HCT116 (cell line): ENCODE measurements around the gene OR10A6. TPM values are rescaled to one million over a fixed set of nuclear protein-coding genes. Genes with fewer than 3 reads are reported as not detected.

Source experiments
- ATAC-seq: fragments of 200-7000 bp; cut with Tn5 transposase; 2 replicates; pipeline ENCODE4 v1.9.1; 2020; ENCODE audit warnings: mild to moderate bottlenecking, moderate library complexity
- BruUV-seq: library from RNA; stranded (reverse); fragments of 400-500 nt; replicated peaks from 2 replicates; lab custom pipeline; 2021; lab: Mats Ljungman, UMichigan
- CTCF ChIA-PET: fragments of 300-600 bp; sonication (Branson Sonifier 250); formaldehyde crosslinking; loops from one replicate; lab custom pipeline; 2021; ENCODE audit warnings: antibody characterized with exemption; lab: Charles Lee
- POLR2A ChIA-PET: fragments of 300-600, 350-600 bp; sonication (Branson Sonifier 250); formaldehyde crosslinking; loops from one replicate; lab custom pipeline; 2021; ENCODE audit warnings: antibody characterized with exemption; lab: Charles Lee
- RAD21 ChIA-PET, 2 experiments: fragments of 300-600 bp; sonication (Branson Sonifier 250); formaldehyde crosslinking; loops; one replicate each; lab custom pipeline; 2023; ENCODE audit warnings: low total read pairs in 2 of 2; ENCODE audit not compliant: uncharacterized antibody in 2 of 2, unreplicated experiment in 2 of 2, low non-redundant PET in 1 of 2; lab: Charles Lee
- DNase-seq: peaks from one replicate; pipeline ENCODE4 v3.0.0-alpha.2; 2010; ENCODE audit warnings: low read depth, low spot score
- H2AFZ ChIP-seq: fragments of 200-600 bp; shearing (Covaris generic), sonication (generic); 2 replicates; pipeline ENCODE4 v1.6.1; 2017; ENCODE audit warnings: low read depth, mixed run types, mixed read lengths, antibody characterized with exemption, low read length; ENCODE audit not compliant: poor library complexity, severe bottlenecking
- H3K27ac ChIP-seq: 2 replicates; pipeline ENCODE4 v1.5.1; 2012; ENCODE audit warnings: low read depth, low read length
- H3K27me3 ChIP-seq: fragments of 200-600 bp; sonication (generic); 2 replicates; pipeline ENCODE4 v1.6.1; 2016; ENCODE audit warnings: mixed run types, low read length, mixed read lengths; ENCODE audit not compliant: insufficient read depth
- H3K36me3 ChIP-seq, 2 experiments: fragments of 200-500 bp in 1 of 2; fragments of 200-600 bp in 1 of 2; sonication (Bioruptor generic) in 1 of 2; sonication (generic) in 1 of 2; 2 replicates each; pipeline versions ENCODE4 v1.5.1 to v1.6.1; 2014 to 2016; ENCODE audit warnings: low read length in 2 of 2, inconsistent platforms in 1 of 2, mixed read lengths in 1 of 2, mixed run types in 1 of 2; ENCODE audit not compliant: insufficient read depth in 2 of 2, control insufficient read depth in 1 of 2
- H3K4me1 ChIP-seq, 2 experiments: fragments of 200-600 bp in 1 of 2; sonication (generic) in 1 of 2; 2 replicates each; pipeline versions ENCODE4 v1.5.1 to v1.6.1; 2012 to 2017; ENCODE audit warnings: low read length in 2 of 2, inconsistent platforms in 1 of 2, mild to moderate bottlenecking in 1 of 2, mixed read lengths in 1 of 2, mixed run types in 1 of 2, moderate library complexity in 1 of 2; ENCODE audit not compliant: insufficient read depth in 2 of 2, control insufficient read depth in 1 of 2
- H3K4me2 ChIP-seq: fragments of 200-600 bp; sonication (generic); 2 replicates; pipeline ENCODE4 v1.6.1; 2017; ENCODE audit warnings: mixed run types, low read length, mixed read lengths
- H3K4me3 ChIP-seq, 2 experiments: fragments of 200-600 bp in 1 of 2; sonication (generic) in 1 of 2; replicated peaks in 1 of 2; 2 replicates each; pipeline ENCODE4 v1.5.1; 2011 to 2016; ENCODE audit warnings: low read length in 2 of 2, control low read depth in 1 of 2, low read depth in 1 of 2, mild to moderate bottlenecking in 1 of 2, mixed read lengths in 1 of 2, mixed run types in 1 of 2
- H3K79me2 ChIP-seq: fragments of 200-600 bp; sonication (generic); 2 replicates; pipeline ENCODE4 v1.6.1; 2017; ENCODE audit warnings: mild to moderate bottlenecking, mixed run types, low read length, moderate library complexity, mixed read lengths; ENCODE audit not compliant: insufficient read depth
- H3K9ac ChIP-seq: fragments of 200-600 bp; sonication (generic); 2 replicates; pipeline ENCODE4 v1.6.1; 2016; ENCODE audit warnings: low read length, mixed read lengths
- H3K9me2 ChIP-seq: fragments of 200-600 bp; sonication (generic), shearing (Covaris generic); 2 replicates; pipeline ENCODE4 v1.6.1; 2017; ENCODE audit warnings: mixed run types, mild to moderate bottlenecking, moderate library complexity; ENCODE audit not compliant: insufficient read depth
- H3K9me3 ChIP-seq, 2 experiments: fragments of 200-500 bp in 1 of 2; fragments of 200-600 bp in 1 of 2; sonication (Bioruptor generic) in 1 of 2; sonication (generic) in 1 of 2; 2 replicates each; pipeline ENCODE4 v1.6.1; 2014 to 2017; ENCODE audit warnings: low read length in 2 of 2, mixed read lengths in 2 of 2, inconsistent platforms in 1 of 2, low read depth in 1 of 2, mild to moderate bottlenecking in 1 of 2, mixed run types in 1 of 2, moderate library complexity in 1 of 2; ENCODE audit not compliant: control insufficient read depth in 1 of 2, insufficient read depth in 1 of 2
- H4K20me1 ChIP-seq: fragments of 200-600 bp; sonication (generic), shearing (Covaris generic); 2 replicates; pipeline ENCODE4 v1.6.1; 2017; ENCODE audit warnings: mixed run types, mild to moderate bottlenecking, moderate library complexity; ENCODE audit not compliant: insufficient read depth
- CEBPB ChIP-seq: IDR thresholded peaks from 2 replicates; pipeline ENCODE4 v1.6.1; 2012; ENCODE audit warnings: low read depth
- JUND ChIP-seq: IDR thresholded peaks from 2 replicates; pipeline ENCODE4 v1.6.1; 2012
- POLR2AphosphoS5 ChIP-seq: IDR thresholded peaks from 2 replicates; pipeline ENCODE4 v1.6.1; 2011; ENCODE audit warnings: mild to moderate bottlenecking, low read depth, low read length, moderate library complexity
- RAD21 ChIP-seq: IDR thresholded peaks from 2 replicates; pipeline ENCODE4 v1.6.1; 2012; ENCODE audit warnings: low read depth, mild to moderate bottlenecking
- intact Hi-C: fragments of 100-400 bp; cut with micrococcal nuclease; formaldehyde crosslinking; loops from 2 replicates; pipeline ENCODE4 v1.10.0; 2022
- total RNA-seq: library from RNA; stranded (reverse); gene quantifications from one replicate; pipeline ENCODE4 v1.2.1, GENCODE V29; 2021; ENCODE audit not compliant: unreplicated experiment

OR10A6 gene
- total RNA-seq, 1 experiment from 2014 or later = not detected

GRCh38 chr11:7911011-7911410 is 20.1 kb downstream of the OR10A6 start:
- TF ChIP-seq CEBPB (no peak), RAD21 (no peak), POLR2AphosphoS5 (no peak)
- TF ChIP-seq, all 23 proteins: peak for 0
- Histone ChIP-seq H3K9ac (no peak overlapping the region), H3K9me3 (no peaks in the 10 kb centered on the region), H3K27ac (no peak overlapping the region), H3K36me3 (no peaks in the 10 kb centered on the region), H3K4me1 (no peaks in the 10 kb centered on the region), H3K4me3 (no peak overlapping the region), H3K9me2 (no peaks in the 10 kb centered on the region), H4K20me1 (no peaks in the 10 kb centered on the region), H3K27me3 (peaks cover 30% of the 10 kb centered on the region), H3K79me2 (no peaks in the 10 kb centered on the region), H3K4me2 (no peak overlapping the region), H2AFZ (no peak overlapping the region)
- ChIA-PET POLR2A (no interaction called here), RAD21 (interaction anchor here in 1 of 2 experiments (0.8 kb wide), 1 partner anchor 176 kb away, joined by 3 read pairs; no protein-coding TSS in a partner anchor), CTCF (no interaction called here)
- ATAC-seq (no peak), DNase-seq (no peak)
- intact Hi-C loops = no loop called here
- no TSS peak for BruUV-seq

- no peak for TF ChIP-seq JUND
- no peak for ATAC-seq
- H3K79me2 ChIP-seq = no peaks in the 10 kb centered on the region
- CTCF ChIA-PET = no interaction called here
- no peaks in the 10 kb centered on the region for H3K9me2 ChIP-seq
- no peak overlapping the region for H3K9ac ChIP-seq
- POLR2A ChIA-PET = no interaction called here
- BruUV-seq = no TSS peak
- no peak overlapping the region for H3K27ac ChIP-seq
- no peaks in the 10 kb centered on the region for H3K4me1 ChIP-seq
- H2AFZ ChIP-seq = no peak overlapping the region
- intact Hi-C loops = no loop called here
- no peak for DNase-seq
- RAD21 ChIA-PET = interaction anchor here in 1 of 2 experiments (0.8 kb wide), 1 partner anchor 177 kb away, joined by 3 read pairs; no protein-coding TSS in a partner anchor
- H4K20me1 ChIP-seq = no peaks in the 10 kb centered on the region
- H3K4me3 ChIP-seq = no peak overlapping the region
- H3K4me2 ChIP-seq = no peak overlapping the region
- no peaks in the 10 kb centered on the region for H3K9me3 ChIP-seq
- peaks cover 30% of the 10 kb centered on the region for H3K27me3 ChIP-seq
- H3K36me3 ChIP-seq = no peaks in the 10 kb centered on the region
These were observed 20.7 kb downstream of the OR10A6 start for GRCh38 chr11:7910286-7910788.
